DMS53 treated with DMSO at 0.1 percent for 48 hours (cell line): ENCODE measurements around the gene CD47.

Experiments
- DNase-seq: peaks from one replicate; lab custom pipeline; 2025; ENCODE audit not compliant: unreplicated experiment; lab: John Stamatoyannopoulos, UW

CD47 gene

GRCh38 chr3:108017587-108017986 is 73.2 kb downstream of the CD47 start:
- DNase-seq, result peak; percentile 61

DNA sequence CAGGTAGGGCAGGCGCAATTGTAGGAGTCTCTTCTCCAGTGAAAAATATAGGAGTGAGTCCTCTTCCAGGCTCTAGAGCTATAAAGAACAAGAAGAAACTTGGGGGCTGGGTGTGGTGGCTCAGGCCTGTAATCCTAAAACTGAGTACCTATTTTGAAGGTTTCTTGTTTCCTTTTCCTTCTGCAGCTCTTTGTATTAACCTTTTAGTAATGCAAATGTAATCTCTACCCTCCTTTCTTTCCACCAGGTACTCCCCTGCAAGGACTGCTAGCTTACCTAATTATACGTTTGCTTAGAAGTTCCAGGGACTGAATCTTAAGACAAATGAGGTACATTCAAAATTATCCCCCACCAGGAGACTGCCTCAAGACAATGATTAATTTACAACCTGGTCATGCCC is 75.9 kb downstream of the CD47 start:
- no peak for DNase-seq

DNA sequence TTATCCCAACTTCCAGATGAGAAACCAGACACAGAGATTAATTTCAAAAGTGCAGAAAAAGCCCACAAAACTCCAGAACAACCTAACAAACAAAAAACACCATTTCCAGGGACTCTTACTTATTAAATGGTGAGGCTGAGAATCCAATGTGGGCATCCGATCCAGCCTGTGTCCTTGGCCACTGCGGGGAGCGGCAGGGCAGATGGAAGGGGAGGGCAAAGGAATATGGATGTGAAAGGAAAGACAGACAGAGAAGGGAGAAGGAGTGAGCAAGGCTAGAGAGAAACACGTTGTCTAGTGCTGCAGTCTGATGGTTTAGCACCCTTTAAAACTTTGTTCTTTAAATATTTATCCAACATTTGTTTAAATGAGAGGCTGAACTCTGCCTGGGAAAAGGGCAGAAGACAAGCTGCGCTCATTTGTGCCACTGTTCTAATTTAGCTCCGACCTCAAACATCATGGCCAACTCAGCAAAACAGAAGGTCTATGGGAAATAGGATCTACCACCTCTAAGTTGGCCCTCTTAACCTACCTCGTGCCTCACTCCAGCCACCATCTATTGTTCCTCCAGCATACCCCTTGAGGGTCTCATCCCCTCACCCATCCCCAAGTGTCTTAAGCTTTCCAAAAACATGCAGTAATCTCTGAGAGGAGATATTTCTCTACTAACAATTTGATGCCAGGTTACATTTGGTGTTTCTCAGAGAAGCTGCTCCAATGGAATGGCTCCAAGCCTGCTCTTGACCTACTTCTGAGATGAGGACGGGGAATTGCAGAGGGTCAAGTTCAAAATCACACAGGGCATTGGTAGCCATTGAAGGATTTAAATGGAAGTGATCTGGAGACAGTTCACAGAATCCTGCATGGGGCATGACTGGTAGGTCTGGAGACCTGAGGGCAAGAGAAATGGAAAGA is 77.4 kb downstream of the CD47 start:
- no peak for DNase-seq

GRCh38 chr3:108012304-108012703 is 78.5 kb downstream of the CD47 start:
- no peak for DNase-seq

GRCh38 chr3:108011616-108012015 is 79.2 kb downstream of the CD47 start:
- DNase-seq, result no peak

DNA sequence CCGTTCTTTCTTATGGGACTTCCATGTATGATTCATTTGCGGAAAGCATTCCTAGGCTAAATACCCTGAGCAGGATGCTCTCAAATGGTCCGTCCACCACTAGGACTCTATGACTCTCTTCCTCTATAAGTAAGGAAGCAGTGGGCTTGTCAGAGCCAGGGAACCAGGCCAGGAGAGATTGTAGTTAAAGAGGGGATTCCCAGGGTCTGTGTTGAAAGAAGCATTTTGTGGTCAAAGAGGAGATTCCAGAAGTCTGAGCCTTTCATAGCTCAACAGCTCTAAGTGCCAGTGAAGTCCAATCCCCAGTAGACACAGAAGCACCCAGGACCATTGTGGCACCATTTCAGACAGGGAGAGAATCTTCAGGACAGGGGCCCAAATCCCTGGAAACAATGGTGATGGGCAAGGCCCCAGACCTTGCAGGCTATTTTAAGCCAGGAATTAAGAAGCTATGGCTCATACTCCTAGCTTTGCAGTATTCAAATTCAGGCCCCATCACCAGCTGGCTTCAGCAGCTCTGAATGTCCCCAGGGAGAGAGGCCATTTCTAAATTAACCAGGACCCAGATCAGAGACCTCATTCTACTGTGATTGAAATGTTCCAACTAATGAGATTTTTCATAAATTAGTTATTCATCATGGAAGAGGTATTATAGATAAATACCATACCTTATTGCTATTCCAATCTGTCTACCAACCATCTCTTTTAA is 81.7 kb downstream of the CD47 start:
- DNase-seq, result no peak

GRCh38 chr3:108008106-108008505 is 82.7 kb downstream of the CD47 start:
- DNase-seq, result no peak

DNA sequence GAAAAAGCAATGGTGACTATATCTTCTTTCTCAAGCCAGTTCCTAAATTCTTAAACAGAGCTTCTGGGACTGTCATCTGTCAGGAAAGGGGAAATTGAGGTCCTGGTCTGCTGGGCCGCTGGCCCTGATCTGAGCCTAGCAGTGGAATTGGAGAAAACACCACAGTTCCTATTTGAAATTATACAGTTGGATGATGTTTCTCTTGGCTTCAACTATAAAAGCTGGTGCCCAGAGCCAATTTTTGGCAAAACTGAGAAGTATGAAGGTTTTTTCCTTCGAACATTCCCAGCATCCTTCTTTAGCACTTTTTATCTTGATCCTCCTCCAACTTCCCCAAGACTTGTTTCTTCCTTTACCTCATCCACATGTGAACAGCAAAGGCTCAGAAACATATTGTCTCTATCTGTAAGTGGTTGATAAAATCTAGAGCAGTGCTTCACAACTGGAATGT is 83.9 kb downstream of the CD47 start:
- no peak for DNase-seq

- DNase-seq, result no peak
Measured at GRCh38 chr3:108006077-108006771, 84.6 kb downstream of the CD47 start.

- no peak for DNase-seq
Measured at GRCh38 chr3:108004647-108005046, 86.2 kb downstream of the CD47 start.

- no peak for DNase-seq
Measured at GRCh38 chr3:108001457-108001856, 89.4 kb downstream of the CD47 start.

DNA sequence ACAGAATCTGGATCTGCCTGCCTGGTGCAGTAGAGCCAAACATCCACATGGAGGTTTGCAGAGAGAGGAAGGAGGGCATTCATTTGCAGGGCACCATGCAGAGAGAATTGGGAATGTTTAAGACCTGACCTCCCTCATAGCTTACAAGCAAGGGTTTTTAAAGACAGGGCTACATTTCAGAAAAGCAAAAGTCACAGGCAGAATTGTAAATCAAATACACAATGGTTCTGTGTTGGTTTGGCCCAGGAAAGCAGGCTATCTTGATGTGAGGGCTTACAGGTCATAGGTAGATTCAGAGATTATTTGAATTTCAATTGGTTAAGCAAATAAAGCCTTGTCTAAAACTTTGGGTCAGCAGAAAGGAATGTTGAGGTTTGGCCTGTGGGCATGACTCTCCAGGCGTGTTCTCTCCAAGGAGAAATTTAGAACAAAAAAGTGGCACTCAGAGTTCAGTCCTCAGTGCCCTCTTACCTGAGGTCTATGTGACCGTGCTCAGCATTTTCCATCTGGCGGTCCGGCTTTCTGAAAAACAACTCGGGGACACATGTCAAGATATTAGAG is 91.5 kb downstream of the CD47 start:
- DNase-seq, result no peak

- no peak for DNase-seq
Measured at GRCh38 chr3:107997671-107998070, 93.2 kb downstream of the CD47 start.

DNA sequence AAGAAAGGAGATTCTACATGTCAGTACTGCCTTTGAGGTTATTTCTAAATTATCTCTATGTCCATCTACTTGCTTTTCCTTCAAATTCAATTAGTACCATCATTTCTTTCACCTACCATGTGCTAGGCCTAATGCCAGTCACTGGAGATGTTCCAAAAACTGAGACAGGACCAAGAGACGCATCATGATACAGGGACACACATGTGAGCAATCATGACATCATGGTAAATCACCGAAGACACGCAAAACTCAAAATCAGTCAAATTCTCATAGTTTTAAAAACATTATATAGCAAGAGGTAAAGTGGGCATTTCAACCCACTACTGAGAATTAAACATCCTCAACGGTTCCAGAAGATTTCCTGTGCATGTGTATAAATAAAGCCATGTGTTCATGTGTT is 95.0 kb downstream of the CD47 start:
- no peak for DNase-seq

GRCh38 chr3:107994956-107995715 is 95.7 kb downstream of the CD47 start:
- no peak for DNase-seq

- no peak for DNase-seq
Measured at GRCh38 chr3:107994181-107994580, 96.7 kb downstream of the CD47 start.

DNA sequence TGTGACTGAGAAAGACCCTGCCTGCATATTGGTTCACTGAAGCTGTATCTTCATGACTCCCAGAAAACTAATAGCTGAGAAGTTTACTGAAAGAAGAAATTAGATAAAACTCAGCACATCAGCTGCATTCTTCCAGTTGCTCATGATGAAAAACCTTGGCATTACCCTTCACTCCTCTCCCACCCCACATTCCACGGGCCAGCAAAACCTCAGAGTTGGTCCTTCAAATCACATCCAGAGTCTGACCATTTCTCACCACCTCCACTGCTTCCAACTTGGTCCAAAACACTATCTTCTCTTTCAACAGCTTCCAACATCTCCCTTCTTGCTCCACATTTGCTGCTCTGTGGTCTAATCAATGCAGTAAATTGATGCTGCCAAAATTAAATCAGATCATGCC is 97.1 kb downstream of the CD47 start:
- no peak for DNase-seq
